T-helper 2 cell treated with Interferon-gamma antibody and Interleukin-4, amounts not matched to agents 5 μg/mL and 100 μg/mL, for 36 hours (primary cell): ENCODE results near the gene CCBE1.

ENCODE experiments used
- DNase-seq: peaks from one replicate; pipeline ENCODE4 v3.0.0; 2021; ENCODE audit warnings: low spot score
- H3K27ac Mint-ChIP-seq: one replicate; pipeline ENCODE4 v1.8.0; 2021; ENCODE audit warnings: mild to moderate bottlenecking, mixed read lengths
- H3K27me3 Mint-ChIP-seq: one replicate; pipeline ENCODE4 v1.8.0; 2021; ENCODE audit warnings: low read depth, mixed read lengths
- H3K36me3 Mint-ChIP-seq: one replicate; pipeline ENCODE4 v1.8.0; 2021; ENCODE audit warnings: low read depth, mixed read lengths
- H3K4me1 Mint-ChIP-seq: one replicate; pipeline ENCODE4 v1.8.0; 2021; ENCODE audit warnings: low read depth, mixed read lengths
- H3K4me3 Mint-ChIP-seq: one replicate; pipeline ENCODE4 v1.8.0; 2022; ENCODE audit warnings: mild to moderate bottlenecking, moderate library complexity, mixed read lengths
- H3K9me3 Mint-ChIP-seq: one replicate; pipeline ENCODE4 v1.8.0; 2021; ENCODE audit warnings: mixed read lengths

Gene CCBE1

DNA sequence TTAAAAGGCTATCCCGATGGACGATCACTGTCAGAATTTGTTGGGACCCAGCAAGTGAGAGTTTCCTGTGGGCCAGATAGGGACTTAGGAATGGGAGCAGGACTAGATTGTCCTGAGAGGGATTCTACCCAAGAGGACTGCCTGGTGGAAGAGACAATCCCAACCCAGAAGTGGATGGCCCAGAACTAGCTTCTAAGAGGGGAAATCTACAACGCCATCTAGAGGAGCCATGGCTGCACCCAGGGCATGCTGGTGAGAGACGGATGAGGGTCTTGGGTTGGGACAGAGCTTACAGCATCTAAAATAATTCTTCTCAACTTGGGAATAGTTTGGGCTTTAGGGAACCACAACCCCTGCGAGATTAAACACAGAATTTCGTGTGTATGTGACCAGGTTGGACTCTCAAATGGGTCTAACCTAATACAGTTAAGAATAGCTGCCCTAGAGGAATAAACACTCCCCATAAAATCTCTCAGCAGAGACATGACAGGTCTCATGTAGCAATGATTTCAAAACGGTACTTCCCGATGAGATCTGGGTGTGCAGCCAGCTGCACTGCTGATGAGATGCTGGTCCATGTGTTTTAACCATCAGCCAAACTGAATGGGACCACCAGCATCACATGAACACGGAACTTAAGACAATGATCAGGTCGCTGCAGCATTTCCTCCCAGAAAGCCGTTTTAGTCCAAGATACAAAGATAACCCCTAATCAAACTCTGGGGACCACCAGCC is 50.8 kb downstream of the CCBE1 start:
- no peaks in the 10 kb centered on the region for H3K36me3 Mint-ChIP-seq
- no peaks in the 10 kb centered on the region for H3K4me1 Mint-ChIP-seq
- no peak for DNase-seq
- no peaks in the 10 kb centered on the region for H3K9me3 Mint-ChIP-seq
- no peak overlapping the region for H3K4me3 Mint-ChIP-seq
- H3K27ac Mint-ChIP-seq = no peak overlapping the region
- no peaks in the 10 kb centered on the region for H3K27me3 Mint-ChIP-seq

DNA sequence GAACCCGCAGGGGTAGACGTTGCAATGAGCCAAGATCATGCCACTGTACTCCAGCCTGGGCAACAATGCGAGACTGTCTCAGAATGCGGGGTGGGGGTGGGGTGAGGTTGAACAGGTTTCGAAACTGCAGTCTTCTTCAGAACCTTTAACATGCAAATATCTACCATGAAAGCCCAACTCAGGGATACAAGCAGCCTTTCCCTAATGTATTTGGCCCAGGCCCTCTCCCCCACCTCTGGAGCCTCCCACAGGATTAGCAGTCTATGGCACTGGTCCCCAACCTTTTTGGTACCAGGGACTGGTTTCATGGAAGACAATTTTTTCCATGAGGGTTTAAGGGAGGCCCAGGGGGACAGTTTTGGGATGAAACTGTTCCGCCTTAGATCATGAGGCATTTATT is 53.5 kb downstream of the CCBE1 start:
- Mint-ChIP-seq H3K27me3 (no peaks in the 10 kb centered on the region), H3K27ac (no peak overlapping the region), H3K4me1 (no peaks in the 10 kb centered on the region), H3K9me3 (no peaks in the 10 kb centered on the region), H3K4me3 (no peak overlapping the region), H3K36me3 (no peaks in the 10 kb centered on the region)
- DNase-seq = no peak

DNA sequence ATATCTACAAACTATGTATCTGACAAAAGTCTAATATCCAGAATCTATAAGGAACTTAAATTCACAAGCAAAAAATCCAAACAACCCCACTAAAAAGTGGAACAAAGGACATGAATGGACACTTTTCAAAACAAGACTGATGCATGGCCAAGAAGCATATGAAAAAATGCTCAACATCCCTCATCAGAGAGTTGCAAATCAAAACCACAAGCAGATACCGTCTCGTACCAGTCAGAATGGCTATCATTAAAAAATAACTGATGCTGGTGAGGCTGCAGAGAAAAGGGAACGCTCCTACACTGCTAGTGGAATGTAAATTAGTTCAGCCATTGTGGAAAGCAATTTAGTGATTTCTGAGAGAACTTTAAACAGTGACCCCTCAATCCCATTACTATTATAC is 56.5 kb downstream of the CCBE1 start:
- H3K27me3 Mint-ChIP-seq = no peaks in the 10 kb centered on the region
- no peak overlapping the region for H3K4me3 Mint-ChIP-seq
- H3K4me1 Mint-ChIP-seq = no peaks in the 10 kb centered on the region
- no peaks in the 10 kb centered on the region for H3K9me3 Mint-ChIP-seq
- no peaks in the 10 kb centered on the region for H3K36me3 Mint-ChIP-seq
- no peak overlapping the region for H3K27ac Mint-ChIP-seq
- no peak for DNase-seq

DNA sequence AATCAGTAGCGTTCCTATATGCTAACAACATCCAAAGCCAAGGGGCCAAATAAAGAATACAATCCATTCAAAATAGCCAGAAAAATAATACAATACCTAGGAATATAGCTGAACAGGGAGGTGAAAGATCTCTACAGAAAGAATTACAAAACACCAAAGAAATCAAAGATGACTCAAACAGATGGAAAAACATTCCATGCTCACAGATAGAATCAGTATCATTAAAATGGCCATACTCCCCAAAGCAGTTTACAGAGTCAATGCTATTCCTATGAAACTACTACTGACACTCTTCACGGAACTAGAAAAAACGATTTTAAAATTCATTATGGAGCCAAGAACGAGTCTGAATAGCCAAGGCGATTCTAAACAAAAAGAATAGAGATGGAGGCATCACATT is 57.4 kb downstream of the CCBE1 start:
- H3K36me3 Mint-ChIP-seq = no peaks in the 10 kb centered on the region
- no peaks in the 10 kb centered on the region for H3K9me3 Mint-ChIP-seq
- no peak overlapping the region for H3K4me3 Mint-ChIP-seq
- DNase-seq = no peak
- H3K4me1 Mint-ChIP-seq = no peaks in the 10 kb centered on the region
- peaks cover under 1% of the 10 kb centered on the region for H3K27me3 Mint-ChIP-seq
- H3K27ac Mint-ChIP-seq = no peak overlapping the region

DNA sequence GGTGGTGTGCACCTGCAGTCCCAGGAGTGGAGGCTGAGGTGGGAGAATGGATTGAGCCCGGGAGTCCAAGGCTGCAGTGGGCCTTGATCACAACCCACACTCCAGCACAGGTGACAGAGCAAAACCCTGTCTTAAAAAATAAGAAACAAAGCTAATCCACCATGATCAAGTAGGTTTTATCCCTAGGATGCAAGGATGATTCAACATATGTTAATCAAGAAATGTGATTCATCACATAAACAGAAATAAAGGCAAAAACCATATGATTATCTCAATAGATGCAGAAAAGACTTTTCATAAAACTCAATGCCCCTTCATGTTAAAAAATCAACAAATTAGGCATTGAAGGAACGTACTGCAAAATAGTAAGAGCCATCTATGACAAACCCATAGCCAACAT is 58.1 kb downstream of the CCBE1 start:
- no peak overlapping the region for H3K27ac Mint-ChIP-seq
- no peaks in the 10 kb centered on the region for H3K4me1 Mint-ChIP-seq
- peaks cover 3% of the 10 kb centered on the region for H3K27me3 Mint-ChIP-seq
- H3K4me3 Mint-ChIP-seq = no peak overlapping the region
- no peaks in the 10 kb centered on the region for H3K36me3 Mint-ChIP-seq
- no peak for DNase-seq
- H3K9me3 Mint-ChIP-seq = no peaks in the 10 kb centered on the region

DNA sequence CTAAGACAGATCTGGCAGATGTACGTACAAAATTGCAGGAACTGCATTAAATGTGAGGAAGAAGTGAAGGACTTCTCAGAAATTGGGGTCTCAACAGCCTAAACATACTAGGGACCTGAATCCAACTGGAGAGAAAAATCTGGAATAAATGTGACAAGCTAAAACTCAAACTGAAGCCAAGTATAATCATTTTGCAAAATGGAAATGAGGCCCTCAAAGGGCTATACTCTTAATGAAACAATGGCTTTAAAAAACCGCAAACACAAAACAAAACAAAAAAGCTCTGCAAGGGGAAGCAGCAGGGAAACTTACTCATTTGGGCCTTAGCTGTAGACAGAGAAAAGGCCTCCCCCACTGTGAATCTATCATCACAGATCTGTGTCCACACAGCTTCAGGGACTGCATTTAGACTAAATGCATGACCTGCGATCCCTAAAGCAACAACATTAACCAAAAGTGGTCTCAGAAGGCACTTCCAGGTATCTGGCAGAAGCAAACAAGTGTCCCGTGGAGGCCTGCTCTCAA is 63.2 kb downstream of the CCBE1 start:
- Mint-ChIP-seq H3K9me3 (no peaks in the 10 kb centered on the region), H3K36me3 (no peaks in the 10 kb centered on the region), H3K4me1 (no peaks in the 10 kb centered on the region), H3K27me3 (peaks cover 3% of the 10 kb centered on the region), H3K4me3 (no peak overlapping the region), H3K27ac (no peak overlapping the region)
- DNase-seq = no peak

DNA sequence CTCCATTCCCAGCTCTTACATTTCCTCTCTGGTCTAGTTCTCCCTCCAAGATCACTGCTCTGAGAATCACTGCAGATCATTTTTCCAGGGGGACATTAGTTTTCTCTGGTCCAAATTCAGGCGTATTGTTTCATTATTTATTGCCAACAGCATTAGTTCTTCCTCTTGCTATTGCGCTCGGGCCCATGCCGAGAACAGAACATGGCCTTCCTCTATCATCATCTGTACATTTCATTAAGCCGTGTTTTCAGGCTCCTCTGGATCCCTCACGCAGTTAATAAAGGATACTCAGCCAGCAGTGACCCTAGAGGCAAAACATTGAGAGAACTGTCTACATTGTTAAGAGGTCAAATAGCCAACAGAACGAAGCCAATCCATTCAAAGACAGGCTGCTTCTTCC is 63.9 kb downstream of the CCBE1 start:
- no peaks in the 10 kb centered on the region for H3K4me1 Mint-ChIP-seq
- H3K36me3 Mint-ChIP-seq = no peaks in the 10 kb centered on the region
- no peak overlapping the region for H3K4me3 Mint-ChIP-seq
- H3K27me3 Mint-ChIP-seq = peaks cover 3% of the 10 kb centered on the region
- H3K27ac Mint-ChIP-seq = no peak overlapping the region
- no peaks in the 10 kb centered on the region for H3K9me3 Mint-ChIP-seq
- DNase-seq = no peak

DNA sequence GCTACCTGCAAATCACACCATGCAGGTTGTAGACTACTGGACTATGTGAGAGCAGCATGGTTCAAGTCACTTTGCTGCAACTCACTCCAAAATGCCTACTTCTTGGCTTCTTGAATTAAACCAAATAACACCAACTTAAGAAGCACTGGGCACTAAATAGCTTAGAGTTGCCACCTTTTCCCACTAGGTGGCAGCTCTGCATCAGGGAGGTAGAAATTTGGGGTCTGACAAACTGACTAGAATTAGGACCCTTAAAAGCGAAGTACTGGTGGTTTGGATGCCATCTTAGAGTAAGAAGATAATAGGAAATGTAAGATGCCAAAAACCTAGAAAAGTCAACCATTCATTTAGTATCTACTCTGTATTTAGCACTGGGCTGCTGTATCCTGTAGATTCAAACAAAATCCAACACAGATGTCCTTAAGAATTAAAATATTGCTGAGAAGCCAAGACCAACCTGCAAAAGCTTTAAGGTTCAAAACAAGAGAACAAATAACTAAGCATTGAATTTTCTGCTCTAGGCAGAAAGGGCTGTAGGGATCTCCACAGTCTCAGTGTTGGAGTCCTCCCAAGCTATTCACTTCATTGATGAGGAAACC is 65.5 kb downstream of the CCBE1 start:
- Mint-ChIP-seq H3K27ac (no peak overlapping the region), H3K36me3 (no peaks in the 10 kb centered on the region), H3K27me3 (peaks cover 3% of the 10 kb centered on the region), H3K4me1 (no peaks in the 10 kb centered on the region), H3K9me3 (no peaks in the 10 kb centered on the region), H3K4me3 (no peak overlapping the region)
- DNase-seq = no peak

DNA sequence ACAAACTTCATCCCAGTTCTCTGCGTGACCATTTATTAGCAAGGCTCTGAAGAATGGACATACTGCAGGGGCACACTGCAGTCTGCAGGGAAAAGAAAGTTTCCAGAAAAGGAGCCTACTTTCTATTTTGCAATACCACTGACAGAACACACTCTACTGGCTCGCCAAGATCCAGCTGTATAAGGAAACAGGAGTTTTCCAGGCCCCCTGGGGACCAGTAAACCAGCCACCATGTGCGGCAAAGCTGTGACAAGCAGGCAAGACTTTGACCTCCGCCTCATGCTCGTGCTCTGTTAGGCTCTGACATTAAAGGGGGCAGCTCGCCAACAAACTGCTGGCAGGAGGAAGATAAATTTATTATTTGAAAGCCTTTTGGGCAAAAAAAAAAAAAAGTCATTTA is 67.3 kb downstream of the CCBE1 start:
- Mint-ChIP-seq H3K4me1 (no peaks in the 10 kb centered on the region), H3K27me3 (peaks cover 3% of the 10 kb centered on the region), H3K27ac (no peak overlapping the region), H3K9me3 (no peaks in the 10 kb centered on the region), H3K4me3 (no peak overlapping the region), H3K36me3 (no peaks in the 10 kb centered on the region)
- DNase-seq = no peak

DNA sequence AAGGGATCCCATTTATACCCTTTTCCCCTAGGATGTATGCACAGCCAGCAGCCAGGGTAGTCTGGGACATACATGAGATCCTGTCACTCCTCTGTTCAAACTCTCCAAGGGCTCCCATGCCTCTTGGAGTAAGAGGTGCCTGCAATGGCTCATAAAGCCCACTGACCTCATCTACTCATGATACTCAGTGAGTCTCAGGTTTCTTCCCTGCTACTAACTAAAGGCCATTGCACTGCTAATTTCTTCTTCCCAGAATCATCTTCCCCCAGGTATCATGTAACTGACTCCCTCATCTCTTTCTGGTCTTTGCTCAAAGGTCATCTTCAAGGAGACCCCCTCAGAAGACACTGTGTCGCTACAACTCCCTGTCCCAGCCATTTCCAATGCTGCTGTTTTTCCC is 68.2 kb downstream of the CCBE1 start:
- H3K36me3 Mint-ChIP-seq = no peaks in the 10 kb centered on the region

DNA sequence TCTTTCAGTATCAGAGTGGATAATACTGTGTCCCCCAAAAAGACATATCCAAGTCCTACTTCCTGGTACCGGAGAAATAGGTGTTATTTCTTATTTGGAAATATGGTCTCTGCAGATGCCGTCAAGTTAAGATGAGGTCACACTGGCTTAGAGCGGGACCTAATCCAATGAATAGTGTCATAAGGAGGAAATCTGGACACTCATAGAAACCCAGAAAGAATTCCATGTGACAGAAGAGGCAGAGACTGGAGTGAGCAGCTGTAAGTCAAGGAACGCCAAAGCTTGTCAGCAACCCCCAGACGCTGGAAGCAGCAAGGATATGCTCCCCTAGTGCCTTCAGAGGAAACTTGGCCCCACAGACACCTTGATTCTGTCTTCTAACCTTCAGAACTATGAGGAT is 69.8 kb downstream of the CCBE1 start:
- no peak for DNase-seq

More for the DNA sequence above, 68.2 kb downstream of the CCBE1 start:
- Mint-ChIP-seq H3K9me3 (no peaks in the 10 kb centered on the region), H3K4me3 (no peak overlapping the region), H3K27ac (no peak overlapping the region), H3K4me1 (no peaks in the 10 kb centered on the region), H3K27me3 (no peaks in the 10 kb centered on the region)
- DNase-seq = no peak

DNA sequence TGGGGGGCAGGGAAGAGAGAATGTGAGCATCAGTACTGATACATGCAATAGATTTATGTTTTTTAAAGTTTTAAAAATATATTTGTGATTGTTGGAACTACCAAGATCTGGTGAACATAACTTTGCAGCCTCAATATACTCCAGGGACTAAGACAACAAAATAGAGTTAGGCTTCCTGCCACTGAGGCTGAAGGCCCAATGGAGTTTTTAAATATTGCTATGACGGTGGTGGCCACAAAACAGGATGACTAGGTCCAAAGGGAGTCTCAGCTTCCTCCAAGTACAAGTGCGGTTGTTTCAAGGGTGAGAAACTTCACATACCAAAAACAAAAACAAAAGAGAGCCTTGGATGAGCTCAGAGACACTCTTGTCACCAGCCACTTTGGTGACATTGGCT is 72.9 kb downstream of the CCBE1 start:
- no peaks in the 10 kb centered on the region for H3K27me3 Mint-ChIP-seq
- H3K36me3 Mint-ChIP-seq = no peaks in the 10 kb centered on the region
- H3K9me3 Mint-ChIP-seq = no peaks in the 10 kb centered on the region
- no peak for DNase-seq
- no peak overlapping the region for H3K27ac Mint-ChIP-seq
- H3K4me1 Mint-ChIP-seq = no peaks in the 10 kb centered on the region
- no peak overlapping the region for H3K4me3 Mint-ChIP-seq

More for the DNA sequence above, 69.8 kb downstream of the CCBE1 start:
- no peak overlapping the region for H3K4me3 Mint-ChIP-seq
- H3K27ac Mint-ChIP-seq = no peak overlapping the region
- no peaks in the 10 kb centered on the region for H3K36me3 Mint-ChIP-seq
- no peaks in the 10 kb centered on the region for H3K4me1 Mint-ChIP-seq
- no peaks in the 10 kb centered on the region for H3K9me3 Mint-ChIP-seq
- H3K27me3 Mint-ChIP-seq = no peaks in the 10 kb centered on the region

DNA sequence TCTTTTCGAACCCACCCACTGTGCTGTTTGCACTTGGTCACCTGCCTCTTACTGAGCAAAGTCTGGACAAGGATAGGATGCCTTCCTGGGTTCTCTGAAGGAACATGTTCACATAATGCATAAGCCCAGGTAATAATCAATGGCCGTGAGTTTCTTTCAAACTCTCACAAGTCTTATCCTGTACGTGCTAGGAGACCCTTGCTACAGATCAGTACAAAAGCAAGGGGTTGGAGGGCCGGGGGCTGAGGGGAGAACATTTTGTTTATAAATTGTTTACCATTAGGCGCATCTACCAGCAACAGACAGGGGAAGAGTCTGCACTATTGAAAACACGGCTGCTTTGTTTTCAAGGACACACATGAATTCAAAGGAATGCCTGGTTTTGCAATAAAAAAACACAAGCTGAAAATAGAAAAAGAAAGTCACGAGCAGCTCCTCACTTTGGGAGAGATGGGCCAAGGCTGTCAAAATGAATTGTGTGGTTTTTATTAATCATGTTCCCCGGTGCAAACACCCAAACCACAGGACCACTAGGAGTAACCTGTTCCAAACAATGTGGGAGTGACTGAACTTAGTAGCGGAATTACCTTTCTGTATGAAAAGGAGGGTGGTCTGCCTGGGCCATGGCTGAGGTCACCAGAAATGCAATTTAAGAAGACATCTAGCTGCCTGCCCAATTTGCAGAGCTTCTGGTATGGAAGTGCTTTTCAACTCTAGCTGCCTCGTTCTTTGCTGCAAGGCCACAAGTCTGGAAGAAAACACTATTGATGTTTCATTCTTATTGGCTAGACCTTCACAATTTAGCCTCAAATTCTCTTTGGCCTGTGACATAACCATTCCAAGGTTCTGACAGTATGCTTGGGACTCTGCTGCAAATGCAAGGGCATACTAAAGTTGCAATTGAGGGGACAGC is 73.5 kb downstream of the CCBE1 start:
- H3K27me3 Mint-ChIP-seq = no peaks in the 10 kb centered on the region

DNA sequence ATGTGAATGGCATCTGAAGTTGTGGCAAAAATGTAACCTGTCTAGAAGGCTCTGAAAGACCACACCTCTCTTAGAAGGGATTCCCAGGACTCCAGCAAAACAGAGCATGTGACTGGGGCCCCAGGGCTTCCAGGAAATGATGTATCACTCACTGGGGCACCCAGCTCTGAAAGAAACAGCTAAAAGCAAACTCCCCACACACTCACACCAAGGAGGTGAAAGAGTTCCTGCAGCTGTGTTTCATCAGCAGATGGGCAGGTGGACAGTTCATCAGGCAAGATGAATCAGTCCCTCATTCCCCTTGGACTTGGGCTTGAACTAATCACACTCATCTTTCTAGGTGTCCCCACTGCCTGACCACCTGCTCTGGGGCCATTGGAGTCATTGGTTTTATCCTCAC is 76.2 kb downstream of the CCBE1 start:
- H3K9me3 Mint-ChIP-seq = no peaks in the 10 kb centered on the region
- H3K4me1 Mint-ChIP-seq = no peaks in the 10 kb centered on the region
- no peaks in the 10 kb centered on the region for H3K36me3 Mint-ChIP-seq
- H3K4me3 Mint-ChIP-seq = no peak overlapping the region
- no peak for DNase-seq
- no peak overlapping the region for H3K27ac Mint-ChIP-seq
- no peaks in the 10 kb centered on the region for H3K27me3 Mint-ChIP-seq

More for the DNA sequence above, 73.5 kb downstream of the CCBE1 start:
- DNase-seq = no peak
- no peak overlapping the region for H3K4me3 Mint-ChIP-seq
- H3K4me1 Mint-ChIP-seq = no peaks in the 10 kb centered on the region
- no peaks in the 10 kb centered on the region for H3K36me3 Mint-ChIP-seq
- no peak overlapping the region for H3K27ac Mint-ChIP-seq
- no peaks in the 10 kb centered on the region for H3K9me3 Mint-ChIP-seq
